Loucy (cell line): Measurements from ENCODE around the gene RHOG.
"Not testable (repeated sequence)": the region's sequence is repeated elsewhere in the genome, so short reads cannot be mapped to it uniquely, and the experiment has no call there.

Source experiments
- H2AFZ ChIP-seq: fragments of 200-600 bp; sonication (generic); 2 replicates; pipeline ENCODE4 v1.6.0; 2016; ENCODE audit warnings: antibody characterized with exemption, mild to moderate bottlenecking, low read length, moderate library complexity
- H3F3A ChIP-seq: fragments of 200-600 bp; 2 replicates; pipeline ENCODE4 v1.6.0; 2016; ENCODE audit warnings: antibody characterized with exemption, low read depth, mild to moderate bottlenecking
- H3K27me3 ChIP-seq: fragments of 200-600 bp; sonication (generic); 2 replicates; pipeline ENCODE4 v1.6.1; 2014; ENCODE audit warnings: low read length, mild to moderate bottlenecking; ENCODE audit not compliant: insufficient read depth, poor library complexity, severe bottlenecking
- H3K36me3 ChIP-seq: fragments of 200-600 bp; sonication (generic); 2 replicates; pipeline ENCODE4 v1.6.1; 2016; ENCODE audit warnings: low read length; ENCODE audit not compliant: insufficient read depth
- H3K4me1 ChIP-seq: fragments of 200-600 bp; sonication (generic); 2 replicates; pipeline ENCODE4 v1.5.1; 2014; ENCODE audit warnings: low read length, mild to moderate bottlenecking; ENCODE audit not compliant: insufficient read depth, poor library complexity, severe bottlenecking
- H3K4me2 ChIP-seq: fragments of 200-600 bp; sonication (generic); 2 replicates; pipeline ENCODE4 v1.6.0; 2014; ENCODE audit warnings: antibody characterized with exemption, low read length, low read depth, mild to moderate bottlenecking; ENCODE audit not compliant: poor library complexity, severe bottlenecking
- H3K4me3 ChIP-seq: fragments of 200-600 bp; sonication (generic); 2 replicates; pipeline ENCODE4 v1.5.1; 2014; ENCODE audit warnings: low read length, mild to moderate bottlenecking, mixed read lengths; ENCODE audit not compliant: poor library complexity, severe bottlenecking
- H3K79me2 ChIP-seq: fragments of 200-600 bp; sonication (generic); 2 replicates; pipeline ENCODE4 v1.6.1; 2014; ENCODE audit warnings: low read length; ENCODE audit not compliant: insufficient read depth
- H3K9ac ChIP-seq: fragments of 200-600 bp; sonication (generic); 2 replicates; pipeline ENCODE4 v1.6.0; 2014; ENCODE audit warnings: mild to moderate bottlenecking, low read depth, low read length, moderate library complexity; ENCODE audit not compliant: poor library complexity, severe bottlenecking
- H3K9me2 ChIP-seq: fragments of 200-600 bp; sonication (generic); replicated peaks from 2 replicates; pipeline ENCODE4 v1.6.1; 2016; ENCODE audit warnings: low read depth, low read length, mixed read lengths
- H3K9me3 ChIP-seq: fragments of 200-600 bp; sonication (generic); 2 replicates; pipeline ENCODE4 v1.6.1; 2014; ENCODE audit warnings: mild to moderate bottlenecking, antibody characterized with exemption, low read length, low read depth; ENCODE audit not compliant: insufficient read depth
- H4K20me1 ChIP-seq: fragments of 200-600 bp; sonication (generic); 2 replicates; pipeline ENCODE4 v1.6.0; 2014; ENCODE audit warnings: antibody characterized with exemption, low read length, mild to moderate bottlenecking; ENCODE audit not compliant: insufficient read depth, poor library complexity, severe bottlenecking
- CTCF ChIP-seq: fragments of 200-600 bp; sonication (generic); conservative IDR thresholded peaks from 2 replicates; pipeline ENCODE4 v1.5.1; 2014; ENCODE audit warnings: mild to moderate bottlenecking, antibody characterized with exemption, low read length
- EZH2phosphoT487 ChIP-seq: fragments of 200-600 bp; IDR thresholded peaks from 2 replicates; pipeline ENCODE4 v1.6.1; 2018; ENCODE audit warnings: antibody characterized with exemption, mild to moderate bottlenecking, moderate library complexity, borderline replicate concordance

The RHOG gene

GRCh38 chr11:3866206-3866605 is 25.4 kb upstream of the RHOG start:
- Histone ChIP-seq H3K4me1 (peaks cover 81% of the 10 kb centered on the region), H3K4me2 (peak overlapping the region; percentile 66), H2AFZ (no peak overlapping the region), H3K9me3 (no peaks in the 10 kb centered on the region), H3K36me3 (no peaks in the 10 kb centered on the region), H3K9ac (peak overlapping the region; percentile 44), H3K4me3 (peak overlapping the region; percentile 43), H3K9me2 (no peaks in the 10 kb centered on the region), H4K20me1 (peaks cover 27% of the 10 kb centered on the region), H3K79me2 (peaks cover 100% of the 10 kb centered on the region), H3K27me3 (no peaks in the 10 kb centered on the region), H3F3A (peaks cover 6% of the 10 kb centered on the region; the same call in 1 of the 2 replicates)
- TF ChIP-seq CTCF: peak; percentile 30; the same call in 1 of the 2 replicates
- TF ChIP-seq EZH2phosphoT487: no peak

- Histone ChIP-seq H3K4me2 (peak overlapping the region; percentile 66), H3K9me2 (no peaks in the 10 kb centered on the region), H3K36me3 (no peaks in the 10 kb centered on the region), H3K9me3 (no peaks in the 10 kb centered on the region), H3F3A (peaks cover 7% of the 10 kb centered on the region; the same call in 1 of the 2 replicates), H3K4me1 (peaks cover 83% of the 10 kb centered on the region), H3K4me3 (peak overlapping the region; percentile 43), H2AFZ (no peak overlapping the region), H3K9ac (peak overlapping the region; percentile 44), H3K79me2 (peaks cover 100% of the 10 kb centered on the region), H4K20me1 (peaks cover 28% of the 10 kb centered on the region), H3K27me3 (no peaks in the 10 kb centered on the region)
- TF ChIP-seq EZH2phosphoT487: no peak
- TF ChIP-seq CTCF: no peak
Observed at GRCh38 chr11:3865388-3866193, 24.8 kb upstream of the RHOG start.

GRCh38 chr11:3861683-3862082 is 20.9 kb upstream of the RHOG start:
- H3K27me3 ChIP-seq: no peaks in the 10 kb centered on the region
- H3K4me2 ChIP-seq: peak overlapping the region; percentile 92
- H3K36me3 ChIP-seq: no peaks in the 10 kb centered on the region
- H3K9ac ChIP-seq: peak overlapping the region; percentile 80
- H3K4me3 ChIP-seq: peak overlapping the region; percentile 87
- no peaks in the 10 kb centered on the region for H3K9me2 ChIP-seq
- no peak overlapping the region for H2AFZ ChIP-seq
- peaks cover 51% of the 10 kb centered on the region for H4K20me1 ChIP-seq
- peaks cover 100% of the 10 kb centered on the region for H3K79me2 ChIP-seq
- TF ChIP-seq CTCF: no peak
- TF ChIP-seq EZH2phosphoT487: no peak
- H3K9me3 ChIP-seq: no peaks in the 10 kb centered on the region
- peaks cover 16% of the 10 kb centered on the region for H3F3A ChIP-seq
- H3K4me1 ChIP-seq: peaks cover 83% of the 10 kb centered on the region

- peaks cover 55% of the 10 kb centered on the region for H4K20me1 ChIP-seq
- H3K4me2 ChIP-seq: peak overlapping the region; percentile 92
- H3K9me2 ChIP-seq, H2AFZ ChIP-seq, H3K9me3 ChIP-seq, H3K27me3 ChIP-seq, H3K36me3 ChIP-seq: not testable (repeated sequence)
- H3F3A ChIP-seq: peaks cover 16% of the 10 kb centered on the region
- peaks cover 81% of the 10 kb centered on the region for H3K4me1 ChIP-seq
- H3K9ac ChIP-seq: peak overlapping the region; percentile 80
- peak overlapping the region; percentile 87 for H3K4me3 ChIP-seq
- peaks cover 100% of the 10 kb centered on the region for H3K79me2 ChIP-seq
Observed at GRCh38 chr11:3860898-3861393, 20.2 kb upstream of the RHOG start.
